Activated CD8-positive, alpha-beta memory T cell treated with anti-CD3 and anti-CD28 coated beads, Interleukin-2, amount 50 U/mL, for 24 hours (primary cell): ENCODE results near the gene CCT6A.
"Not testable (repeated sequence)": the region's sequence is repeated elsewhere in the genome, so short reads cannot be mapped to it uniquely, and the experiment has no call there.

Experiments used
- DNase-seq: peaks from one replicate; pipeline ENCODE4 v3.0.0-alpha.2; 2020; ENCODE audit errors: extremely low read depth

Gene CCT6A

DNA sequence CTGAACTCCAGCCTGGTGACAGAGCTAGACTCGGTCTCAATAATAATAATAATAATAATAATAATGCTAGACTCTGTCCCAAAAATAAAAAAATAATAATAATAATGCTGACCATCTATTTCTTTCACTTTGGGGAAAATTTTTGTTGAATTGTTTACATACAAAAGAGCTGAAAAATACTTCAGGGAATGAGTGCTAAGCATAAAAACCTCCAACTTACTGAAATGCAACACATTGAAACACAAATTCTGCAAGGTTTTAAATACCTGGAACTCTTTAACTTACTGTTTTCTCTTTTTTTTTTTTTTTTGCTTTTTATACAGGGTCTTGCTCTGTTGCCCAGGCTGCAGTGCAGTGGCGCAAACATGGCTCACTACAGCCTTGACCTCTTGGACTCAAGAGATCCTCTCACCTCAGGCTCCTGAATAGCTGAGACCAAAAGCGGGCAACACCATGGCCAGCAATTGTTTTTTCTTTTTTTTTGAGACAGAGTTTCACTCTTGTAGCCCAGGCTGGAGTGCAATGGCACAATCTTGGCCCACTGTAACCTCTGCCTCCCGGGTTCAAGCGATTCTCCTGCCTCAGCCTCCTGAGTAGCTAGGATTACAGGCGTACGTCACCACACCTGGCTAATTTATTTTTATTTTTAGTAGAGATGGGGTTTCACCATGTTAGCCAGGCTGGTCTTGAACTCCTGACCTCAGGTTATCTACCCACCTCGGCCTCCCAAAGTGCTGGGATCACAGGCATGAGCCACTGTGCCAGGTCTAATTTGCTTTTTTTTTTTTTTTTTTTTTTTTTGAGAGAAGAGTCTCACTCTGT lies 46.8 kb downstream of the CCT6A start:
- not testable (repeated sequence) for DNase-seq

- no peak for DNase-seq
Observed at GRCh38 chr7:56099653-56100052, 48.1 kb downstream of the CCT6A start.

- DNase-seq: not testable (repeated sequence)
Observed at GRCh38 chr7:56104138-56104537, 52.6 kb downstream of the CCT6A start.

DNA sequence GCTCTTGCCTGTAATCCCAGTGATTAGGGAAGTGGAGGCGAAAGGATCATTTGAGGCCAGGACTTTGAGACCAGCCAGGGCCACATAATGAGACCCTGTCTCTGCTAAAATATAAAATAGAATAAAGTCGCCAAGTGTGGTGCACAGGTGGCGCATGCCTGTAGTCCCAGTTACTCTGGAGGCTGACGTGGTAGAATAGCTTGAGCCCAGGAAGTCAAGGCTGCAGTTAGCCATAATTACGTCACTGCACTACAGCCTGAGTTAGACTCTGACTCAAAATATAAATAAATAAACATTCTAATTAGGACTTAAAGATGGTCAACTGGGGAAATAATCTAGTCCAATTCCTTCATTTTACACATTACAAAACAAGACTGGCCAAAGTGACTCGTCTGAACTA lies 53.9 kb downstream of the CCT6A start:
- no peak for DNase-seq

DNA sequence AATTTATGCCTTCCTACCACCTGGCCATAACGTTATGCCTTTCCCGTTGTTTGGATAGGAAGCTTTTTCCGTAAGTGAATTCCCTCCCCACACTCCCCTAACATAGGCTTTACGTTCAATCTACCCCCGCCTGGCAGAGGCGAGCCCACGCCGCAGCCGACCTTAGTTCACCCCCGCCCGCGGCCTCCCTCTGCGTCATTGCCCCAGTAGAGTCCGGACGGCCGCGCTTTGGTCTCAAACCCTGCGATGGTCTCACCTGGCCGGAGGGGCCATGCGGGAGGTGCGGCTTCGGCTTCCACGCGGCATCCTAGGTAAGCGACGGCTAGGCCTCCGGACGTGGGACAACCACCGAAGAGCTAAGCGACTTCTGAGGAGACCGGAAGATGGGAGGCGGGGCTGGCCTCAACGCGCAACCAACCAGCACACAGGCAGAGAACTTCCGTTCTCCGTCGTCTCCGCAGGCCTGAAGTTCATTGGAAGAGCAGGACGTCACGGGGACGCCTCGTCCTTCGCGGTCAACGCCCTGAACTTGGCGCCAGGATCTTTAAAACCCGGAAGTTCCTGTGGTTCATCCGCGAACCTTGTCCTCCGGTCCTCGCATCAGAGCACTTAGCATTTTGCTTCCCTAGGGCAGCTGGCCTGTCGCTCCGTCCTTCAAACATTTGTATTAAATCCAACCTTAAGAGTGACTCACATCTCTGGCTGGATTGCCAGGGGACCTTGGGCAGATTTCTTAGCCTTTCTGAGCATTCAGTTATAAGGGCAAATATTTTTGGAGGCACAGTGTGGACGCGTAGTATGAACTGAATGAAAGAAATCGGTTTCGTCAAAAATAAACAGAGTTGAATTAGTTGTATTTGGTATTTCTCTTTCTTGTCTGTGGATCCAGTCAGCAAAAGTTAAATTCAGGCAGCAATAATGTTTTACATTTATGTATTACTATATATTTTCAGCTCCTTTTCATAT lies 54.8 kb downstream of the CCT6A start, which contains the start of gene CHCHD2:
TSS of gene CHCHD2 (minus strand) at position 369 of the 966 bp plus-strand sequence. CDS start at position 306, 63 bp downstream.
- DNase-seq: peak; percentile 84

- no peak for DNase-seq
Observed at GRCh38 chr7:56107954-56108258, 56.3 kb downstream of the CCT6A start.

GRCh38 chr7:56110611-56111010 lies 59.0 kb downstream of the CCT6A start:
- DNase-seq: no peak

GRCh38 chr7:56112244-56112643 lies 60.7 kb downstream of the CCT6A start:
- not testable (repeated sequence) for DNase-seq
